HG03060 (cell line): Measurements from ENCODE around the gene GRID2.

Experiments used
- ATAC-seq: cut with Tn5 transposase; IDR thresholded peaks from one replicate; pipeline ENCODE4 v1.9.1; 2021; ENCODE audit warnings: low read depth, moderate number of reproducible peaks; ENCODE audit not compliant: unreplicated experiment

GRID2 gene

DNA sequence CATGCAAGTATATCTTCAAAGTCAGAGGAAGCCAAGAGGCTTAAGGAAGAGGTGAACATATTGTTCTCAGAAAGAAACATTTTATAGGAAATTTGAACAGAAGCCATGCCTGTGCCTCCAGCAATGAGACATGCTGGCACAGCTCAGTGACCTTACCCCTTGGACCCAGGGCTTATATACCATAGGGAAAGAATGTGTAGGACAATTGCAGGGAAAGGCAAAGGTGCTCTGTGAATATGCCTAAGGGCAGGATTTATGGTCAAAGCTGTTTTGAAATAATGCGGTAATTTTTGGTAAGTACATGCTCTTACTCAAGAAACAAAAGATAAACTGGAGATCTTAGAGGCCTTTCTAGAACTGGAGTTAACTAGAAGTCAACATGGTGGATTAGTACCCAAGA lies 568.8 kb downstream of the GRID2 start:
- ATAC-seq, result no peak

- no peak for ATAC-seq
These were observed 581.9 kb downstream of the GRID2 start for GRCh38 chr4:92885632-92886031.

- ATAC-seq, result no peak
These were observed 648.7 kb downstream of the GRID2 start for GRCh38 chr4:92952426-92952825.

DNA sequence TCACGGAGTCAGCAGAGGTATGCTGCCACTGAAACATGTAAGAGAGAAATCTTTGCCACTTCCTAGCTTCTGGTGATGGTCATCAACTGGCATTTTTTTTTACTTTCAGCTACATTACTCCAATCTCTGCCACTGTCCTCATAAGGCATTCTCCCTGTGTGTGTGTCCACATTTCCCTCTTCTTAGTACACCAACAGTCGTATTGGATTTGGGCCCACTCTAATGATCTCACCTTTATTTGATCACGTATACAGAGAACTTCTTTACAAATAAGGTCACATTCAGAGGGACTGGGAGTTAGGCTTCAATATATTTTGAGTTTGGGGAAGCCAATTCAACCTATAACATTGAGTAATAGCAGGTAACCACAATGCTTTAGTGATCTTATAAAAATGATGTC lies 649.1 kb downstream of the GRID2 start:
- ATAC-seq, result no peak

GRCh38 chr4:92953462-92953861 lies 649.7 kb downstream of the GRID2 start:
- ATAC-seq, result no peak

DNA sequence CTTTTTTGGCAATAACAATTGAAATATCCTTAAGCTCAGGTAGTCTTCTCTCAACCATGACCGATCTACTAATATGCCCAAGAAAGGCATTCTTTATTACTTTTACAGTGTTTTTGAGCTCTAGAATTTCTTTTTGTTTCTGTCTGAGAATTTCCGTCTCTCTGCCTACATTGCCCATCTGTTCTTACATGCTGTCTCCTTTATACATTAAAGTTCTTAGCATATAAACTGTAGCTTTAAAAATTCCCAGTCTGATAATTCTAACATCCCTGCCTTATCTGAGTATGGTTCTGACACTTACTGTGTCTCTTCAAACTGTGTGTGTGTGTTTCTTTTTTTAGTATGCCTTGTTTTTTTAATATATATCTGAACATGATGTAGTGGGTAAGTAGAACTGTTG lies 658.1 kb downstream of the GRID2 start:
- no peak for ATAC-seq

DNA sequence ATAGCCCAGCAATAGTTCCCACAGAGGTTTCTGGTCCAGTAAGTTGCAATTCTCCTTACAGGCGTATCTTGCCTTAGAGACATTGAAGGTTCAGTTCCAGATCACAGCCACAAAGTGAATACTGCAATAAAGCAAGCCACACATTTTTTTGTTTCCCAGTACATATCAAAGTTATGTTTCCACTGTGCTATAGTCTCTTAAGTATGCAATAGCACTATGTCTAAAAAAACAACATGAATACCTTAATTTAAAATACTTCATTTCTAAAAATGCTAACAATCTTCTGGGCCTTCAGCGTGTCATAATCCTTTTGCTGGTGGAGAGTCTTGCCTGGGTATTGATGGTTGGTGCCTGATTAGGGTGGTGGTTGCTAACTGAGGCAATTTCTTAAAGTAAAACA lies 659.1 kb downstream of the GRID2 start:
- no peak for ATAC-seq

- ATAC-seq, result no peak
These were observed 664.8 kb downstream of the GRID2 start for GRCh38 chr4:92968556-92968955.

DNA sequence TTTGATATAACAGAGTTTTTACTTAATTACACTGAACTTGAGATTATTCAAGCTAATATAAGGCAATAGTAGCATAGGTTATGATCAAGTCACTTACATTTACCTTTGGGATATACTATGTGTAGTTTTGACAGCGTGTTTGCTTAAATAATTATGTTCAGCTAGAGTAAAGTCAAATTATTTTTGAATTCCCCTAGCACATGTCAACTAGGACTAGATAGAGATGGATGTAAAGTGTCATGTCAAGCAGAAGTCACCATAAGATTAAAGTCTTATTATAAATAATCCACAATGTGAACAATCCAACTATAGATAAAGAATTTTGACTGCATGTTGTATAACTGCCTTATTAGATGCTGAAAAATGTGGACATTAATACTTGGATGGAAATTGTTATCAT lies 665.2 kb downstream of the GRID2 start:
- no peak for ATAC-seq

DNA sequence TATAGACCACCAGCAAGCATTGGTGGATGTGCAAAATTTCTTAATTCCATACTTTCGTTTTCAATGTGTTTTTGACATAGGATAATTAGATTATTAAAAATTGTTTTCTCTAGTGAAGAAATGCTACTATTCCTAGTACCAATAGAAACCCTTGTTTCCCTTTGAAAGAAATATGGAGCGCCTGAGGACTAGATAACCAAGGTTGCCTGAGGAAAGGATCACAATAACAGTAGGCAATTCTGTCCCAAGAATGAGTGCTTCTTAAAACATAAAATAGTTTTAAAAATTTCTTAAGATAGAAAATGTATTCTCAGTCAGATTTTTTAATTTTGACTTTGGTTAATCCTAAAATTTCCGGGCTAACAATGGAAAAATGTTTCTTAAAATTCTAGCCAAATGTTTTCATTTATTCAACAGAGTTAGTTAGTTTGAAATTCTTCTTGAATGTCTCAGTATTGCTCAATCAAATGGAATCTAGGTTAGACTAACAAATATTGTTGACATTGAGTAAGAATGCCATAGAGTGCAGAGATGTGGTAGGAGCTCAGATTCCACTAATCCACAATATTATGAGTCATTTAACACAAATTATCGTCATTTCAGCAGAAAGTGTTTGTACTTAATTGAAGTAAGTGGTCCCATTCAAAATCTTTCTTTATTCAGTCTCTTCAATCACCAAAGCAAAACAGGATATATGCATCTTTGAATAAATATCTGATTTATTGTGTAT lies 666.0 kb downstream of the GRID2 start:
- ATAC-seq, result no peak

GRCh38 chr4:92970996-92971395 lies 667.2 kb downstream of the GRID2 start:
- no peak for ATAC-seq

- no peak for ATAC-seq
These were observed 684.5 kb downstream of the GRID2 start for GRCh38 chr4:92988301-92988700.

- no peak for ATAC-seq
These were observed 689.0 kb downstream of the GRID2 start for GRCh38 chr4:92992758-92993157.

GRCh38 chr4:92994727-92995126 lies 691.0 kb downstream of the GRID2 start:
- ATAC-seq, result no peak

- ATAC-seq, result no peak
These were observed 692.8 kb downstream of the GRID2 start for GRCh38 chr4:92996533-92996932.

DNA sequence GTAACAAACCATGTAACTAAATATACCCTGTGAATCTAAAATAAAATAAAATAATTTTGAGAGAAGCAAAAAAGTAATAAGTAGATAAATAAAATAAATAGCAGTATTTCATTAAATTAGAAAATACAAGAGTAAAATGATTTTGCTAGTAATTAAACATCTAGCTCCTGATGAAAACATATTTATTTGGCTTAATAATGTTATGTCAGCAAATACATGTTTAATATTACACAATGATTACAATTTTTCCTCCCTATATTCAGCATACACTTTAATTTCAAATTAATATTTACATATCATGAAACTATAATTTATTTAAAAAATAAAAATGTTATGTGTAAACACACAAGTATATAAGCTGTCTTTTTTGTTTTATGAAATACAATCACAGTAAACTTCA lies 697.1 kb downstream of the GRID2 start:
- no peak for ATAC-seq

GRCh38 chr4:93002240-93002639 lies 698.5 kb downstream of the GRID2 start:
- ATAC-seq, result no peak

- ATAC-seq, result no peak
These were observed 712.6 kb downstream of the GRID2 start for GRCh38 chr4:93016350-93016749.

DNA sequence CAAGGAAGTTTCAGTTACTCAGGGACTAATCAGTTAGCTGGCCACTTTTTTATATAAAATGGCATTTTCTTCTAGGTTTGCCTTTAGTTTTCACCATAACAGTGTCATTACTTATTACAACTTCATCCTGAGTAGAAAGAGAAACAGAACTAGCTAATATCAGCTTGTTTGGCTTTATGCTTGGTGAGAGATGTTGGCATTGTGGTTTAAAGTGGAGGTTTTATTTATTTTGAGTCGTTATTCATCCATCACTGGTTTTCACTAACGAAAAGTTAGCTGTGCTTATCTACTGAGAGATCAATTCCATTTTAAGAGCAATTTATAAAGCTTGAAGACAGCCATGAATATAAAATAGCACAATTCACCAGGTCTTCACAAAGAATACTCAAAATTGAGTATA lies 714.5 kb downstream of the GRID2 start:
- ATAC-seq, result no peak

DNA sequence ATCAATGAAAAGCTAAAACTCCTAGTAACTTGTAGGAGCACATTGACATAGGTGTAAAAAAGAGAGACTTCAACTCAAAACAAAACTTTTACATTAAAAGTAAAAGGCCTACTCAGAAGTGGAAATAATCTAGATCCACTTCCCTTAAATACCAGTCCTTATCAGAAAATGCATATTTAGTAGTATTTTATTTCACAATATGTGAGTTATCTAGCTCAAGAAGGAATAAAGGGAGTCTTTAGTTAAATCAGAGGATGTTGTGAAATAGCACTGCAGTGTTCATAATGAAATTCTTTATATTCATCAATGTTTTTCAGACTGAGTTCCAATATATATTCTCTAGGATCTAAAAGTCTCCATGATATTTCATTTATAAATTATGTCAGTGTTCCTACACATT lies 715.0 kb downstream of the GRID2 start:
- ATAC-seq, result no peak

DNA sequence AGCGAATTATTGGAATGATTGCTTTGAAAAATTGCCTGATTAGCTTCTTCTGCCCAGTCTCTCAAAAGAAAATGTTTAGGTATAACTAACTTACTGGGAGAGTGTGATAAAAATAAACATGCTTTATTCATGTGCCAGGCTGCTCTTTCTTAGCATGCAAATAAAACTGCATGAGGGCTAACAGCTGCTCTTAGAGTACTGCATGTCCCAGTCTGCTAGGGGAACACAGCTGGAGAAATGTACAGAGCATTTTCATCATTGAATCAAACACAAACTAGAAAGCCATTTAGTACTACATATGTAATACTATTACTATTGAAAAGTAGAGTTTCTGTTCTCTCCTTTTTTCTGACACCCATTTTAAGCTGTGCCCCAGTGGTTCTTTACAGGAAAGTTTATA lies 726.0 kb downstream of the GRID2 start:
- no peak for ATAC-seq

- no peak for ATAC-seq
These were observed 726.9 kb downstream of the GRID2 start for GRCh38 chr4:93030670-93031069.
